ENCODE data around the gene HFM1.

DNA sequence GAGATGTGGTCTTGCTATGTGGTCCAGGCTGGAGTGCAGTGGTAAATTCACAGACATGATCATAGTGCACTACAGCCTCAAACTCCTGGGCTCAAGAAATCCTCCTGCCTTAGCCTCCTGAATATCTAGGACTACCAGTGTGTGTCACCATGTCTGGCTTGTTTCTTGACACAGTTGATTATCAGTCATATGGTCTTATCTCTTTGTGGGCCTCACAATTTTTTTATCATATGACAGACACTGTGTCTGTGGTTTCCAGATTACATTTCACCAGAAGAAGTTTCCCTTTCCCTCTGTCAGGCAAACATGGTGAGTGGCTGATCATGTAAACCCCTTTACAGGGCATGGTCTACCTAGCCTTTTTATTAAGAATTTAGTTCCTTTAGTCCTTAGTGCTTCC lies 96.1 kb downstream of the HFM1 start:
- TF ChIP-seq, protein P1, sequence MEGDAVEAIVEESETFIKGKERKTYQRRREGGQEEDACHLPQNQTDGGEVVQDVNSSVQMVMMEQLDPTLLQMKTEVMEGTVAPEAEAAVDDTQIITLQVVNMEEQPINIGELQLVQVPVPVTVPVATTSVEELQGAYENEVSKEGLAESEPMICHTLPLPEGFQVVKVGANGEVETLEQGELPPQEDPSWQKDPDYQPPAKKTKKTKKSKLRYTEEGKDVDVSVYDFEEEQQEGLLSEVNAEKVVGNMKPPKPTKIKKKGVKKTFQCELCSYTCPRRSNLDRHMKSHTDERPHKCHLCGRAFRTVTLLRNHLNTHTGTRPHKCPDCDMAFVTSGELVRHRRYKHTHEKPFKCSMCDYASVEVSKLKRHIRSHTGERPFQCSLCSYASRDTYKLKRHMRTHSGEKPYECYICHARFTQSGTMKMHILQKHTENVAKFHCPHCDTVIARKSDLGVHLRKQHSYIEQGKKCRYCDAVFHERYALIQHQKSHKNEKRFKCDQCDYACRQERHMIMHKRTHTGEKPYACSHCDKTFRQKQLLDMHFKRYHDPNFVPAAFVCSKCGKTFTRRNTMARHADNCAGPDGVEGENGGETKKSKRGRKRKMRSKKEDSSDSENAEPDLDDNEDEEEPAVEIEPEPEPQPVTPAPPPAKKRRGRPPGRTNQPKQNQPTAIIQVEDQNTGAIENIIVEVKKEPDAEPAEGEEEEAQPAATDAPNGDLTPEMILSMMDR (optimal IDR thresholded peaks at IDR 0.05 in 1 of 3, IDR thresholded peaks at IDR 0.05 in 1 of 3, conservative IDR thresholded peaks at IDR 0.05 in 1 of 3; ENCODE audit: extremely low read depth in 1 of 3, insufficient read depth in 2 of 3, low read length in 3 of 3): no peak
- no peak for TF ChIP-seq EZH2 (IDR thresholded peaks at IDR 0.05; ENCODE audit: low read length)

All from keratinocyte (primary cell).